GM18508 (cell line): ENCODE data around the gene OTUB2.

Experiments
- ATAC-seq: cut with Tn5 transposase; IDR thresholded peaks from one replicate; pipeline ENCODE4 v1.9.1; 2021; ENCODE audit warnings: moderate number of reproducible peaks; ENCODE audit not compliant: insufficient read depth, unreplicated experiment

The OTUB2 gene

GRCh38 chr14:94026173-94026888, at the start of gene OTUB2:
Gene OTUB2 (plus strand): TSS chr14:94026340. CDS start chr14:94026538, 198 bp downstream.
- ATAC-seq, result peak; percentile 96

DNA sequence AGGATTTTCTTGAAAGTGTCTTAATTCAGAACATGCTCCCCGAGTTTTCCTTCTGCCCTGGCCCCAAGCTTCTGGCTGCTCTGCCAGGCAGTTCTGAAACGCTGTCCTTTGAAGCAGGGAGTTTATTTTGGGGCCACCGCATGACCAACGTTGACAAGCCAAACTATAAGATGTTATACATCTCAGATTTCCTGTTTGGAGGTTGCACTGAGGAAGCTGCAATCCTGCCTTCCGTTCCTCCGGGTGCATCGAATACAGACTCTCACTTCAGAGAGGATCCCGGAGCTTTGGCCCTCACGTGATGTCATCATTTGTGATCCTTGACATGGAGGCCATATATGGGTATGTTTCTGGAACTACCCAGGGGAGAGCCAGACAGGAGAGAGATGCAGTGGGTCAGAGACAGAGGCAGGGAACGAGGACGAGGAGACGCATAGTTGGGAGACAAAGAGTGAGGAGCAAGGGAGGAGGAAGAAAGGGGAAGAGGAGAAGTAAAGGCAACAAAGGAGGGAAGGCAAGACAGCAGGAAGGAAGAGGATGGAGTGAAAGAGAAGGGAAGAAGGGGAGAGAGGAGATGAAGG, 49.6 kb upstream of the OTUB2 start, which contains the start of gene ASB2:
Gene ASB2, minus strand, starts transcription at position 94 of the 581 bp plus-strand sequence. CDS start 12,031 bp downstream, outside the sequence.
- ATAC-seq, result no peak

- ATAC-seq, result no peak
Measured at GRCh38 chr14:93977171-93977570, 49.0 kb upstream of the OTUB2 start.

- ATAC-seq, result peak; percentile 61
Measured at GRCh38 chr14:93977790-93978581, 48.2 kb upstream of the OTUB2 start.

DNA sequence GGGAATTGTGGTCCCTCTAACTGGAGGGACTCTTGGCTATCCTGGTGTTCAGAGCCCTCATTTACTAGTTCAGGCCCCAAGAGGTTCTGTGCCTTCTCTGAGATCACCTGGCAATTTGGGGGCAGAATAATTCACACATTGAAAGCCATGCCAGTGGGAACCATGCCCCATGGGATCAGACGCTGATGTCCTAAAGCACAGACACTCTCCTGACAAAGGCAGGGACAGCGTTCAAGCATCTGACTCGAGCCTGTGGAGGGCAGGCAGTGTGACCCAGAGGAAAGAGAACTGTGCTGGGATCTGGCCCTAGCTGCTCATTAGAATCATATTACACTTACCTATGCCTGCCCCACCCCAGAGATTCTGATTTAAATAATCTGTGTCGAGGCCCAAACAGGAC, 47.4 kb upstream of the OTUB2 start:
- ATAC-seq, result no peak

DNA sequence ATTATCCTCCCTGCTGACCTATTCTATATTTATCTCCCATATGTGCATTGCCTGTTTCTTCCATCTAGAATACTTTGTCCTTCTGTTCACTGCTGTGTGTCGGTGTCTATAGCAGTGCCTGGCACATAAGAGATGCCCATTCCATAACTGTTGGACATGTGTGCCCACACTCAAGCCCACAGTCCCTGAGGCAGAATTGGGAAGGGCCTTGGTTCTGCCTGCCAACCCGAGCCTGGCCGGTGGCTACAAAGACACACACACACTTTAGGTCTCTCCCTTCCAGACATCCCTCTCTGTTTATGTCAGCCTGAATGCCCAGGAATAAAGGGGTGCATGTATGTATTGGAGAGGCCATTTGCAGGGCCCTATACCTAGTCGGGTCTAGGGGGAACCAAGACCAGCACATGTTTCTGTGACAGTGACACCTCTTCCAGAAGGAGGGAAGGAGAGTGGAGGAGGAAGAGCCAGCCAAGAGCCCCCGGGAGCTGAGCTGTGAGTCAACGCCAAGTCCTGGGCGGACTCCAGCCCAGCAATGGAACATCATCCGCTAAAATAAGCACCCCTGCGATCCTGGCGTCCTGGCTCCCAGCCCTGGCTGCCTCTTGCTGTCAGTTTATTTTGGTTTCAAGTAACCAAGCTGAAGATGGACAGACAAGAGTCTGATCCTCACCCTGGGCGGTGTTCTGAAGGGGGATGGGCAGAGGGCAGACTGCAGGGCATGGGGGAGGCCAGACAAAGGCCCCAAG, 45.5 kb upstream of the OTUB2 start:
- no peak for ATAC-seq

DNA sequence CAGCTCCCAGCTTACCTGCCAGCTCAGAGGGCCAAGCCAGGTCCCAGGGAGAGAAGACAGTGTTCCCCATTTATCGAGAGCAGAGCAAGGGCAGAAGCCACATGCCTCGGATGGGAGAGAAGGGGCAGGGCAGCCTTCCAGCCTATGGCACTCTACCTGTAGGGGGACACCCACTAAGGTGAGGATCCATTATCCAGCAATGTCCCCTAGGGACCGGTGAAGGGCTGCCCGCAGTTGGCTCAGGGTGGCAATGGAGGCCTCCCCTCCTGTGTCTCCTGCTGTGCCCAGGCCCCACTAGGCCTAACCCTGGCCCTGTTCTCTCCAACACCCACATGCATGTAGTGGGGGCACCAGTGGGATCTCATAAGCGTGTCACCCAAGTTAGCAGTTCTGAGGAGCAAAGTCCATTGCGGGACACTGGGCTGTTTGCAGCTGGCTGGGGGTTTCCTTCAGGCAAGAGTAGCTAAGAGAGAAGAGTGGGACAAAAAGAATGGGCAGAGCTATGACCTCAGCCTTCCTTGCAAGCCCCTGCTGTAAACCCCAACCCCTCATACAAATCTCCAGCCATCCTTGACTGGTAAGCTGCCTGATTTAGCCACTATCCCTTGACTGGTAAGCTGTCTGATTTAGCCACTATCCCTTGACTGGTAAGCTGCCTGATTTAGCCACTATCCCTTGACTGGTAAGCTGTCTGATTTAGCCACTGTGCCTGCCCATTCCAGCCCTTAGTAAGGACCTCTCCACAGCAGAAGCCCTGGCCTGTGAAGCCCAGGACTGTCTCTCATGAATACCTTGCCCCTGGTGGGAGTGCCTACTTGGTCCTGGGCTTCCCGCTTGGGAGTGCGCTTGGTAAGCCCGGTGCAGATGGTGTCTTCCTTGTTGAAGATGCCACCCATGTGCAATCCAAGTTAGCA, 44.6 kb upstream of the OTUB2 start:
- ATAC-seq, result no peak

DNA sequence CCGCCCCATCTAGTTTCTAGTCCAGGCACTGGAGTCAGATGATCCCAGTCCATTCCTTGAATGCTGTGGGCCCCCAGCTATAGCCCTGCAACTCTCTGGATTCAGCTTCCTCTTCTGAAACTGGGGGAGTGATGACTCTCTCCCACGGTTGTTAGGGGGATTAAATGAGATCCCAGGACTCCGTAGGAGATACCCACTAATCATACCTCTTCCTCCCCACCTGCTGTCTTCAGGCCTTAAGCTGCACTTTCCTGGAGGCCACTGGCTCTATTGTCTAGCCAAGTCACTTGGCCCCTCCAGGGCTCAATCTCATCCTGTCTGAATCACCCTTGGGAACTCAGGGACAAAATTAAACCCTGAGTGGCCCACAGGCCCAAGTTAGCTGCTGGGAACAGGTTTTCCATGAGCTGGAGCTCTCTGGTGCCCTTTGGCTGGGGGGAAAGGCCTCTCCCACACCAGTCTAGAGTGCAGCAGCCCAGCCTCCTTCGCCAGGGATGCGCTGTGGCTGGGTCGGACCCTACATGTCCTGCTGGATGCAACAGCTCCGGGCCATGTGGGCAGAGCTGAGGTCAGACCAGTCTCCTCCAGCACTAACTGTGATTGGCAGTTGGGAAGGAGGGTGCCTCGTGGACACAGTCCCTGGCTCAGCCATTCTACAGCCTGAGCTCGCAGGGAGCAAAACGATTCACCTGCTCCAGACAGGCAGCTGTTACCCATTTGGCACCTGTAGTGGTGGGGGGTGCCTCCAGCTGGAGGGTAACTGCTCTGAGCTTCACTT, 43.7 kb upstream of the OTUB2 start:
- no peak for ATAC-seq

GRCh38 chr14:93984070-93984469, 42.1 kb upstream of the OTUB2 start:
- no peak for ATAC-seq

DNA sequence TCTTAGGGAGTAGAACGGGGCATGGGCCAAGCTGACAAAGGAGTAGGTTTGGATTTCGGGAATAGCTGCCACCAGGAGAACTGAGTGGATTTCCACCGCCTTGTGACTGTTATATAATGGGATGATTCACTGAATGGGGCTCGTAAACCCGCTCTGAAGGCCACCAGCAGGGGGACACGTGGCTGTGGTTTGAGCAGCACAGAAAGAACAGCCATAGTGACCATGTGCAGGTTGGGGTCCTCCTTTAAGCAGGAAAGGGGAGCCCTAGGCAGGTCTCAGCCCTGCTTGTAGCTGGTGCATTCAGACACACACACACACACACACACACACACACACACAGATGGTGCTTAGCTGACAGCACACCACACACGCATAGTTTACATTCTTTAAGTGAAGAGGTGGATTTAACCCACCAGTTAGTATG, 41.1 kb upstream of the OTUB2 start:
- ATAC-seq, result no peak

GRCh38 chr14:93986955-93987354, 39.2 kb upstream of the OTUB2 start:
- no peak for ATAC-seq

GRCh38 chr14:93987376-93987775, 38.8 kb upstream of the OTUB2 start:
- ATAC-seq, result no peak

GRCh38 chr14:93987815-93988476, 38.2 kb upstream of the OTUB2 start:
- ATAC-seq, result no peak

- no peak for ATAC-seq
Measured at GRCh38 chr14:93989939-93990338, 36.2 kb upstream of the OTUB2 start.

GRCh38 chr14:93991212-93991611, 34.9 kb upstream of the OTUB2 start:
- ATAC-seq, result no peak

GRCh38 chr14:93991649-93992048, 34.5 kb upstream of the OTUB2 start:
- no peak for ATAC-seq

DNA sequence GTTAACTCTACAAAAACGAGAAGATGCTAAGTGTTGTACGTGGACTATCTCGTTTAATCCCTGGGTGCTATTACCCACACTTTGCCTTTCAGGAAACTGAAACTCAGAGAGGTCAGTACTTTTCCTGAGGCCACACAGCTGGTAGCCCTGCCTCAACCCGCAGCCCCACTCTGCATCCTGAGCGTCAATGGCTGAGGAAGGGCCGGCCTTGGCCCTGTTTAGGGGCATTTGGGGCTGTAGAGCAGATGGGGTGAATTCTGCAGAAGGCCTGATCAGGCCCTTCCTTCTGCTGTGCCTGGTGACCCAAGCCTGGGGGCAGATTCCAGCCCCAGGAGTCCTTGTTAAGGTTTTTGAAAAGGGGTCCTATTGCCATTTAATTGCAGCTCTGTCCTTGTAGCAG, 32.8 kb upstream of the OTUB2 start:
- no peak for ATAC-seq
